ENCODE measurements around the gene DAAM2. TPM values are rescaled to one million over a fixed set of nuclear protein-coding genes. Genes with fewer than 3 reads are reported as not detected.

Gene DAAM2
- total RNA-seq, 1 experiment from 2014 or later: 4.8 TPM

GRCh38 chr6:39925191-39925930, 133.2 kb downstream of the DAAM2 start:
- BruUV-seq (replicated peaks): no TSS peak
- Histone ChIP-seq H3K4me1 (ENCODE audit: insufficient read depth, low read length, poor library complexity, severe bottlenecking) (no peaks in the 10 kb centered on the region), H3K4me3 (ENCODE audit: low read depth, low read length, poor library complexity, severe bottlenecking) (no peak overlapping the region), H3K27me3 (replicated peaks; ENCODE audit: insufficient read depth, low read depth, low read length, poor library complexity) (no peaks in the 10 kb centered on the region), H3K36me3 (ENCODE audit: insufficient read depth, low read length, poor library complexity, severe bottlenecking) (no peaks in the 10 kb centered on the region), H3K27ac (ENCODE audit: low read depth, low read length, poor library complexity, severe bottlenecking) (no peak overlapping the region), H3K9me3 (ENCODE audit: low read depth, low read length, poor library complexity, severe bottlenecking) (no peaks in the 10 kb centered on the region)
- DNase-seq (ENCODE audit: low spot score): no peak
- intact Hi-C loops (cut with micrococcal nuclease; ENCODE audit: unreplicated experiment): no loop called here
- POLR2A ChIA-PET (ENCODE audit: low non-redundant PET): no interaction called here
- TF ChIP-seq EZH2 (IDR thresholded peaks at IDR 0.05; ENCODE audit: borderline replicate concordance, low read depth, low read length, poor library complexity, severe bottlenecking): no peak
- TF ChIP-seq CTCF (conservative IDR thresholded peaks at IDR 0.05; ENCODE audit: low read depth, low read length): no peak
- CTCF ChIA-PET: no interaction called here

- DNase-seq (ENCODE audit: low spot score): no peak
- intact Hi-C loops (cut with micrococcal nuclease; ENCODE audit: unreplicated experiment): no loop called here
- ChIA-PET POLR2A (ENCODE audit: low non-redundant PET) (no interaction called here), CTCF (no interaction called here)
- H3K4me3 ChIP-seq (ENCODE audit: low read depth, low read length, poor library complexity, severe bottlenecking): no peak overlapping the region
- H3K27me3 ChIP-seq (replicated peaks; ENCODE audit: insufficient read depth, low read depth, low read length, poor library complexity): no peaks in the 10 kb centered on the region
- H3K27ac ChIP-seq (ENCODE audit: low read depth, low read length, poor library complexity, severe bottlenecking): no peak overlapping the region
- no peaks in the 10 kb centered on the region for H3K9me3 ChIP-seq (ENCODE audit: low read depth, low read length, poor library complexity, severe bottlenecking)
- no peaks in the 10 kb centered on the region for H3K36me3 ChIP-seq (ENCODE audit: insufficient read depth, low read length, poor library complexity, severe bottlenecking)
- no peaks in the 10 kb centered on the region for H3K4me1 ChIP-seq (ENCODE audit: insufficient read depth, low read length, poor library complexity, severe bottlenecking)
- BruUV-seq (replicated peaks): no TSS peak
- TF ChIP-seq CTCF (conservative IDR thresholded peaks at IDR 0.05; ENCODE audit: low read depth, low read length): no peak
- TF ChIP-seq EZH2 (IDR thresholded peaks at IDR 0.05; ENCODE audit: borderline replicate concordance, low read depth, low read length, poor library complexity, severe bottlenecking): no peak
Observed at GRCh38 chr6:39925931-39926290, 133.7 kb downstream of the DAAM2 start.

- BruUV-seq (replicated peaks): no TSS peak
- Histone ChIP-seq H3K27ac (ENCODE audit: low read depth, low read length, poor library complexity, severe bottlenecking) (no peak overlapping the region), H3K9me3 (ENCODE audit: low read depth, low read length, poor library complexity, severe bottlenecking) (no peaks in the 10 kb centered on the region), H3K27me3 (replicated peaks; ENCODE audit: insufficient read depth, low read depth, low read length, poor library complexity) (no peaks in the 10 kb centered on the region), H3K4me3 (ENCODE audit: low read depth, low read length, poor library complexity, severe bottlenecking) (no peak overlapping the region), H3K4me1 (ENCODE audit: insufficient read depth, low read length, poor library complexity, severe bottlenecking) (no peaks in the 10 kb centered on the region), H3K36me3 (ENCODE audit: insufficient read depth, low read length, poor library complexity, severe bottlenecking) (no peaks in the 10 kb centered on the region)
- ChIA-PET POLR2A (ENCODE audit: low non-redundant PET) (no interaction called here), CTCF (no interaction called here)
- no peak for TF ChIP-seq CTCF (conservative IDR thresholded peaks at IDR 0.05; ENCODE audit: low read depth, low read length)
- TF ChIP-seq EZH2 (IDR thresholded peaks at IDR 0.05; ENCODE audit: borderline replicate concordance, low read depth, low read length, poor library complexity, severe bottlenecking): no peak
- DNase-seq (ENCODE audit: low spot score): no peak
- intact Hi-C loops (cut with micrococcal nuclease; ENCODE audit: unreplicated experiment): no loop called here
Observed at GRCh38 chr6:39926668-39927067, 134.5 kb downstream of the DAAM2 start.

Data from A673 (cell line).